ENCODE data around the gene TIPRL.
"Not testable (repeated sequence)": the region's sequence is repeated elsewhere in the genome, so short reads cannot be mapped to it uniquely, and the experiment has no call there.

Gene TIPRL

GRCh38 chr1:168155910-168156309 is 22.9 kb upstream of the TIPRL start:
- H3K4me3 ChIP-seq = no peak overlapping the region

GRCh38 chr1:168157638-168158037 is 21.1 kb upstream of the TIPRL start:
- Histone ChIP-seq H3K27ac (no peak overlapping the region), H3K4me3 (no peak overlapping the region)

More at GRCh38 chr1:168155910-168156309, 22.9 kb upstream of the TIPRL start:
- H3K27ac ChIP-seq = no peak overlapping the region

- H3K4me3 ChIP-seq = no peak overlapping the region
- no peak overlapping the region for H3K27ac ChIP-seq
Observed at GRCh38 chr1:168159251-168159650, 19.5 kb upstream of the TIPRL start.

GRCh38 chr1:168159979-168160378 is 18.8 kb upstream of the TIPRL start:
- no peak overlapping the region for H3K27ac ChIP-seq
- no peak overlapping the region for H3K4me3 ChIP-seq

- H3K4me3 ChIP-seq = no peak overlapping the region
- H3K27ac ChIP-seq = no peak overlapping the region
Observed at GRCh38 chr1:168161459-168161858, 17.3 kb upstream of the TIPRL start.

GRCh38 chr1:168163670-168164069 is 15.1 kb upstream of the TIPRL start:
- no peak overlapping the region for H3K27ac ChIP-seq
- no peak overlapping the region for H3K4me3 ChIP-seq

- Histone ChIP-seq H3K27ac (no peak overlapping the region), H3K4me3 (no peak overlapping the region)
Observed at GRCh38 chr1:168164771-168165170, 14.0 kb upstream of the TIPRL start.

GRCh38 chr1:168167806-168168205 is 11.0 kb upstream of the TIPRL start:
- H3K27ac ChIP-seq = no peak overlapping the region
- no peak overlapping the region for H3K4me3 ChIP-seq

- Histone ChIP-seq H3K27ac (no peak overlapping the region), H3K4me3 (no peak overlapping the region)
Observed at GRCh38 chr1:168170564-168171508, 7.9 kb upstream of the TIPRL start.

GRCh38 chr1:168172250-168172915 is 6.4 kb upstream of the TIPRL start:
- no peak overlapping the region for H3K4me3 ChIP-seq

GRCh38 chr1:168178227-168178637 is 530 bp upstream of the TIPRL start:
- peak overlapping the region; percentile 58 to 96 (median 86) for H3K4me3 ChIP-seq
- peak overlapping the region in 19 of 21 experiments; percentile 50 to 96 (median 93) for H3K27ac ChIP-seq

More at GRCh38 chr1:168172250-168172915, 6.4 kb upstream of the TIPRL start:
- no peak overlapping the region for H3K27ac ChIP-seq

GRCh38 chr1:168179438-168180147 is 831 bp downstream of the TIPRL start:
- peak overlapping the region; percentile 58 to 96 (median 86) for H3K4me3 ChIP-seq

GRCh38 chr1:168180148-168180524 is 1.4 kb downstream of the TIPRL start:
- H3K4me3 ChIP-seq = peak overlapping the region; percentile 58 to 96 (median 86)
- peak overlapping the region in 17 of 21 experiments; percentile 31 to 96 (median 93) for H3K27ac ChIP-seq

More at GRCh38 chr1:168179438-168180147, 831 bp downstream of the TIPRL start:
- H3K27ac ChIP-seq = peak overlapping the region; percentile 67 to 96 (median 93)

- not testable (repeated sequence) for H3K27ac ChIP-seq, H3K4me3 ChIP-seq
Observed at GRCh38 chr1:168181063-168181720, 2.4 kb downstream of the TIPRL start.

GRCh38 chr1:168187177-168187576 is 8.4 kb downstream of the TIPRL start:
- H3K4me3 ChIP-seq = no peak overlapping the region
- H3K27ac ChIP-seq = no peak overlapping the region

- no peak overlapping the region for H3K4me3 ChIP-seq
Observed at GRCh38 chr1:168190403-168190802, 11.6 kb downstream of the TIPRL start.

GRCh38 chr1:168195199-168196135 is 16.7 kb downstream of the TIPRL start:
- Histone ChIP-seq H3K27ac (no peak overlapping the region), H3K4me3 (no peak overlapping the region)

More at GRCh38 chr1:168190403-168190802, 11.6 kb downstream of the TIPRL start:
- H3K27ac ChIP-seq = no peak overlapping the region

- H3K27ac ChIP-seq = no peak overlapping the region
- H3K4me3 ChIP-seq = no peak overlapping the region
Observed at GRCh38 chr1:168199056-168199455, 20.3 kb downstream of the TIPRL start.

All from skin epidermis (tissue), 12 donors.